Neural cell (in vitro differentiated cells): Measurements from ENCODE around the gene ELFN1. TPM values are rescaled to one million over a fixed set of nuclear protein-coding genes. Genes with fewer than 3 reads are reported as not detected.

Experiments
- H2AFZ ChIP-seq: fragments of 200-600, 300-800 bp; sonication (generic), shearing (Covaris generic); 2 replicates; pipeline ENCODE4 v1.6.0; 2014; ENCODE audit warnings: low read depth, mild to moderate bottlenecking, antibody characterized with exemption, low read length, moderate library complexity
- H3F3A ChIP-seq: fragments of 200-600 bp; shearing (Covaris generic); 2 replicates; pipeline ENCODE4 v1.6.1; 2016; ENCODE audit warnings: mild to moderate bottlenecking, moderate library complexity, mixed read lengths, antibody characterized with exemption, low read length; ENCODE audit not compliant: insufficient read depth, poor library complexity, severe bottlenecking
- H3K27ac ChIP-seq: fragments of 200-600, 300-800 bp; sonication (generic), shearing (Covaris generic); 2 replicates; pipeline ENCODE4 v1.5.1; 2014; ENCODE audit warnings: mild to moderate bottlenecking, low read length, moderate library complexity
- H3K27me3 ChIP-seq: fragments of 300-800, 200-600 bp; sonication (generic), shearing (Covaris generic); 2 replicates; pipeline ENCODE4 v1.6.0; 2014; ENCODE audit warnings: mild to moderate bottlenecking, low read depth, low read length, moderate library complexity; ENCODE audit not compliant: insufficient read depth
- H3K36me3 ChIP-seq: fragments of 300-800, 200-600 bp; sonication (generic), shearing (Covaris generic); 2 replicates; pipeline ENCODE4 v1.5.1; 2014; ENCODE audit warnings: mild to moderate bottlenecking, antibody characterized with exemption, low read length, moderate library complexity; ENCODE audit not compliant: insufficient read depth
- H3K4me2 ChIP-seq: fragments of 300-800, 200-600 bp; sonication (generic), shearing (Covaris generic); 2 replicates; pipeline ENCODE4 v1.6.0; 2014; ENCODE audit warnings: mild to moderate bottlenecking, low read length
- H3K4me3 ChIP-seq: fragments of 300-800, 200-600 bp; sonication (generic), shearing (Covaris generic); 2 replicates; pipeline ENCODE4 v1.5.1; 2014; ENCODE audit warnings: mild to moderate bottlenecking, low read length, moderate library complexity
- H3K79me2 ChIP-seq: fragments of 200-600 bp; shearing (Covaris generic); replicated peaks from 2 replicates; pipeline ENCODE4 v1.6.0; 2014; ENCODE audit warnings: mild to moderate bottlenecking, low read length, moderate library complexity; ENCODE audit not compliant: insufficient read depth
- H3K9ac ChIP-seq: fragments of 300-800, 200-600 bp; sonication (generic), shearing (Covaris generic); 2 replicates; pipeline ENCODE4 v1.6.1; 2016; ENCODE audit warnings: mild to moderate bottlenecking, low read length, mixed read lengths
- H3K9me2 ChIP-seq: fragments of 200-600 bp; shearing (Covaris generic); 2 replicates; pipeline ENCODE4 v1.6.1; 2016; ENCODE audit warnings: mild to moderate bottlenecking, low read length, mixed read lengths; ENCODE audit not compliant: insufficient read depth
- H3K9me3 ChIP-seq: fragments of 200-600, 300-800 bp; sonication (generic), shearing (Covaris generic); 2 replicates; pipeline ENCODE4 v1.6.1; 2016; ENCODE audit warnings: mild to moderate bottlenecking, mixed run types, low read length, moderate library complexity, mixed read lengths
- H4K20me1 ChIP-seq: fragments of 200-600 bp; shearing (Covaris generic); 2 replicates; pipeline ENCODE4 v1.6.1; 2016; ENCODE audit warnings: mild to moderate bottlenecking, mixed run types; ENCODE audit not compliant: insufficient read depth
- EP300 ChIP-seq: fragments of 450-650 bp; conservative IDR thresholded peaks from 2 replicates; pipeline ENCODE4 v1.6.1; 2014; ENCODE audit warnings: antibody characterized with exemption, mild to moderate bottlenecking, moderate library complexity; ENCODE audit not compliant: poor library complexity, severe bottlenecking
- EZH2 ChIP-seq: fragments of 200-600, 300-800 bp; shearing (Covaris generic), sonication (generic); IDR thresholded peaks from 2 replicates; pipeline ENCODE4 v1.6.1; 2014; ENCODE audit warnings: antibody characterized with exemption, low read length, borderline replicate concordance, mild to moderate bottlenecking; ENCODE audit not compliant: insufficient read depth, poor library complexity, severe bottlenecking
- MXI1 ChIP-seq: fragments of 450-650 bp; conservative IDR thresholded peaks from 2 replicates; pipeline ENCODE4 v1.6.1; 2014; ENCODE audit warnings: antibody characterized with exemption, mild to moderate bottlenecking; ENCODE audit not compliant: poor library complexity, severe bottlenecking
- POLR2AphosphoS5 ChIP-seq: IDR thresholded peaks from 2 replicates; pipeline ENCODE4 v1.6.1; 2012
- RAD21 ChIP-seq: fragments of 450-650 bp; conservative IDR thresholded peaks from 2 replicates; pipeline ENCODE4 v1.6.1; 2014; ENCODE audit warnings: antibody characterized with exemption, mild to moderate bottlenecking, moderate library complexity
- SMC3 ChIP-seq: fragments of 450-650 bp; conservative IDR thresholded peaks from 2 replicates; pipeline ENCODE4 v1.6.1; 2014; ENCODE audit warnings: antibody characterized with exemption, mild to moderate bottlenecking, moderate library complexity; ENCODE audit not compliant: poor library complexity
- TAF1 ChIP-seq: IDR thresholded peaks from 2 replicates; pipeline ENCODE4 v1.6.1; 2012; ENCODE audit warnings: low read depth
- polyA plus RNA-seq: library from polyadenylated mRNA; depleted of rRNA; stranded (reverse); fragments of >200 nt; gene quantifications from 2 replicates; pipeline ENCODE4 v1.2.3, GENCODE V29; 2014
- TF ChIP-seq, protein P1 (sequence below): fragments of 450-650 bp; IDR thresholded peaks from 2 replicates; pipeline ENCODE4 v1.5.1; 2014; ENCODE audit warnings: antibody characterized with exemption, mild to moderate bottlenecking, moderate library complexity; ENCODE audit not compliant: poor library complexity, severe bottlenecking
- TF ChIP-seq, protein P2 (sequence below): IDR thresholded peaks from 2 replicates; pipeline ENCODE4 v1.6.1; 2012; ENCODE audit warnings: borderline replicate concordance

ELFN1 gene
- polyA plus RNA-seq, 1 donor from 2014 or later: 11.8 TPM

DNA sequence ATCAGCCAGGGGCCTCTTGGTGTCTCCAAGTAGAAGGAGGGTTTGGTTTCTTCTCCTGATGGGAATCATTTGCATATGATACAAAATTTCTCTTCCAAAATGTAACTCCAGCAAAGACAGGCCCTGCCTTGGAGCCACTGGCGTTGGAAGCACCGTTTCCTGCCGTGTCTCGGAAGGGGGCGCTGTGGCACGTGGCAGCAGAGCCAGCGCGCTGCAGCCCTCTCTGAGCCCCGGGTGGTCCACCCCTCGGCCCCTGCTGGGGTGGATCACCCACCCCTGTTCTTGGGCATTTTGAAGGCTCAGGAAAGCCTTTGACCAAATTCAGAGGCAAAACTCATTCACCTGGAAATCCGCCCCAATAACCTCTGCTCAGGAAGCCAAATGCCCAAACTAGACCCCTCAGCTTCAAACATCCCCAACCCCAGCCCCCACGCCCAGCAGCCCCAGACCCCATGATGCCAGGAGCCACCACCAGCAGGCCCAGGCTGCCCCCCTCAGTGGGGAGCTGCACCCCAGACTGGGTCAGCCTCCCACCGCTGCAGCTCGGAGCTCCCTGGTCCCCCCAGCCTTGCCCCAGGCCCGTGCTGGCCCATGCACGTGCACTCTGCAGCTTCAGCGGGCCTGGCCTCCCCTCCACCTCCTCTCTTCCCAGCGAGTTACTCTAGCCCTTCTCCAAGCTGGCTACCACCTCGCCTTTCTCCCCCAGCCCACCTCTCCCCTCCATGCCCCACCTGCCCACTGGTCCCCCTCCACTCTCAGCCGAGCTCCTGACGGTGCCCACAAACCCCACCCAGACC, 29.5 kb upstream of the ELFN1 start:
- peaks cover 8% of the 10 kb centered on the region for H3K9me3 ChIP-seq
- no peak overlapping the region for H3K4me2 ChIP-seq
- TF ChIP-seq, protein P1, sequence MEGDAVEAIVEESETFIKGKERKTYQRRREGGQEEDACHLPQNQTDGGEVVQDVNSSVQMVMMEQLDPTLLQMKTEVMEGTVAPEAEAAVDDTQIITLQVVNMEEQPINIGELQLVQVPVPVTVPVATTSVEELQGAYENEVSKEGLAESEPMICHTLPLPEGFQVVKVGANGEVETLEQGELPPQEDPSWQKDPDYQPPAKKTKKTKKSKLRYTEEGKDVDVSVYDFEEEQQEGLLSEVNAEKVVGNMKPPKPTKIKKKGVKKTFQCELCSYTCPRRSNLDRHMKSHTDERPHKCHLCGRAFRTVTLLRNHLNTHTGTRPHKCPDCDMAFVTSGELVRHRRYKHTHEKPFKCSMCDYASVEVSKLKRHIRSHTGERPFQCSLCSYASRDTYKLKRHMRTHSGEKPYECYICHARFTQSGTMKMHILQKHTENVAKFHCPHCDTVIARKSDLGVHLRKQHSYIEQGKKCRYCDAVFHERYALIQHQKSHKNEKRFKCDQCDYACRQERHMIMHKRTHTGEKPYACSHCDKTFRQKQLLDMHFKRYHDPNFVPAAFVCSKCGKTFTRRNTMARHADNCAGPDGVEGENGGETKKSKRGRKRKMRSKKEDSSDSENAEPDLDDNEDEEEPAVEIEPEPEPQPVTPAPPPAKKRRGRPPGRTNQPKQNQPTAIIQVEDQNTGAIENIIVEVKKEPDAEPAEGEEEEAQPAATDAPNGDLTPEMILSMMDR: no peak
- TF ChIP-seq RAD21: no peak
- no peak for TF ChIP-seq EP300
- no peak for TF ChIP-seq MXI1
- TF ChIP-seq, protein P2, sequence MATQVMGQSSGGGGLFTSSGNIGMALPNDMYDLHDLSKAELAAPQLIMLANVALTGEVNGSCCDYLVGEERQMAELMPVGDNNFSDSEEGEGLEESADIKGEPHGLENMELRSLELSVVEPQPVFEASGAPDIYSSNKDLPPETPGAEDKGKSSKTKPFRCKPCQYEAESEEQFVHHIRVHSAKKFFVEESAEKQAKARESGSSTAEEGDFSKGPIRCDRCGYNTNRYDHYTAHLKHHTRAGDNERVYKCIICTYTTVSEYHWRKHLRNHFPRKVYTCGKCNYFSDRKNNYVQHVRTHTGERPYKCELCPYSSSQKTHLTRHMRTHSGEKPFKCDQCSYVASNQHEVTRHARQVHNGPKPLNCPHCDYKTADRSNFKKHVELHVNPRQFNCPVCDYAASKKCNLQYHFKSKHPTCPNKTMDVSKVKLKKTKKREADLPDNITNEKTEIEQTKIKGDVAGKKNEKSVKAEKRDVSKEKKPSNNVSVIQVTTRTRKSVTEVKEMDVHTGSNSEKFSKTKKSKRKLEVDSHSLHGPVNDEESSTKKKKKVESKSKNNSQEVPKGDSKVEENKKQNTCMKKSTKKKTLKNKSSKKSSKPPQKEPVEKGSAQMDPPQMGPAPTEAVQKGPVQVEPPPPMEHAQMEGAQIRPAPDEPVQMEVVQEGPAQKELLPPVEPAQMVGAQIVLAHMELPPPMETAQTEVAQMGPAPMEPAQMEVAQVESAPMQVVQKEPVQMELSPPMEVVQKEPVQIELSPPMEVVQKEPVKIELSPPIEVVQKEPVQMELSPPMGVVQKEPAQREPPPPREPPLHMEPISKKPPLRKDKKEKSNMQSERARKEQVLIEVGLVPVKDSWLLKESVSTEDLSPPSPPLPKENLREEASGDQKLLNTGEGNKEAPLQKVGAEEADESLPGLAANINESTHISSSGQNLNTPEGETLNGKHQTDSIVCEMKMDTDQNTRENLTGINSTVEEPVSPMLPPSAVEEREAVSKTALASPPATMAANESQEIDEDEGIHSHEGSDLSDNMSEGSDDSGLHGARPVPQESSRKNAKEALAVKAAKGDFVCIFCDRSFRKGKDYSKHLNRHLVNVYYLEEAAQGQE: no peak
- TF ChIP-seq TAF1: no peak
- TF ChIP-seq SMC3: no peak
- no peak for TF ChIP-seq POLR2AphosphoS5
- TF ChIP-seq EZH2: no peak
- no peak overlapping the region for H2AFZ ChIP-seq
- H3K4me3 ChIP-seq: no peak overlapping the region
- no peak overlapping the region for H3K27ac ChIP-seq
- H3F3A ChIP-seq: no peaks in the 10 kb centered on the region
- H3K9ac ChIP-seq: no peak overlapping the region
- H3K36me3 ChIP-seq: no peaks in the 10 kb centered on the region
- no peaks in the 10 kb centered on the region for H4K20me1 ChIP-seq
- H3K27me3 ChIP-seq: no peaks in the 10 kb centered on the region
- no peaks in the 10 kb centered on the region for H3K79me2 ChIP-seq
- H3K9me2 ChIP-seq: no peaks in the 10 kb centered on the region

DNA sequence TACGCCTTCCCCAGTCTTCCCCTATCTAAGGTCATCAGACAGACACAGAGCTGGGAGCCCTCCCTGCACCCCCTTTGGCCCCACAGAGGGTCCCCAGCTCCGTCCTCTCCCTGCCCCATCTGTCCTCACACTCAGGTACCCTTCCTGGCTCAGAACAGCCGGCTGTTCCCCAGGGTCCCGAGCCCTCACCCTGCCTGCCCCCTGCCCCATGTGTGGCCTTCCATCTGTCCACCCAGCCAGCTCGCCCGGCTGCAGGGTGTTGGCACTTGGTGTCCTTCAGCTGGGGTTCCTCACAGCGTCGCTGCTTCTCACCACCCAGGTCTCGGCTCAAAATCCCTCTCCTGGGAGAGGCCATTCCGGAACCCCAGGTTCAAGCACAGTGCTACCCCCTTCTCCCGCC, 28.9 kb upstream of the ELFN1 start:
- TF ChIP-seq, protein P1: no peak
- TF ChIP-seq EP300: no peak
- TF ChIP-seq POLR2AphosphoS5: no peak
- TF ChIP-seq SMC3: no peak
- no peak for TF ChIP-seq RAD21
- no peak for TF ChIP-seq MXI1
- TF ChIP-seq TAF1: no peak
- TF ChIP-seq EZH2: no peak
- TF ChIP-seq, protein P2: no peak
- no peak overlapping the region for H3K9ac ChIP-seq

More for the DNA sequence above, 28.9 kb upstream of the ELFN1 start:
- Histone ChIP-seq H3K4me3 (no peak overlapping the region), H2AFZ (no peak overlapping the region), H3K27me3 (no peaks in the 10 kb centered on the region), H3K9me2 (no peaks in the 10 kb centered on the region), H3K9me3 (peaks cover 8% of the 10 kb centered on the region), H3K79me2 (no peaks in the 10 kb centered on the region), H3K4me2 (no peak overlapping the region), H4K20me1 (no peaks in the 10 kb centered on the region), H3K27ac (no peak overlapping the region), H3F3A (no peaks in the 10 kb centered on the region), H3K36me3 (no peaks in the 10 kb centered on the region)
